GM04504 (cell line): ENCODE measurements around the gene C1orf210.

ENCODE experiments used
- DNase-seq: peaks from one replicate; pipeline ENCODE4 v3.0.0-alpha.2; 2012; ENCODE audit warnings: low read depth

Gene C1orf210

DNA sequence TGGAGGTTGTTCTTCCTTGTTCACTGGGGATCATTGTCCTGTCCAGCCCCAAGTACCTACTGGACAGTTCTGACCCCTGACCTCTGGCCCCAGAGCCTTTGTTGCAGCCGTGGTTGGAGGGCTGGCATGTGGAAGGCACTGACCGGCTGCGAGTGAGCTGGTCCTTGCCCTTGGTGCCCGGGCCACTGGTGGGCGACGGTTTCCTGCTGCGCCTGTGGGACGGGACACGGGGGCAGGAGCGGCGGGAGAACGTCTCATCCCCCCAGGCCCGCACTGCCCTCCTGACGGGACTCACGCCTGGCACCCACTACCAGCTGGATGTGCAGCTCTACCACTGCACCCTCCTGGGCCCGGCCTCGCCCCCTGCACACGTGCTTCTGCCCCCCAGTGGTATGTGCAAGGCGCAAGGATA is 26.8 kb upstream of the C1orf210 start:
- no peak for DNase-seq

DNA sequence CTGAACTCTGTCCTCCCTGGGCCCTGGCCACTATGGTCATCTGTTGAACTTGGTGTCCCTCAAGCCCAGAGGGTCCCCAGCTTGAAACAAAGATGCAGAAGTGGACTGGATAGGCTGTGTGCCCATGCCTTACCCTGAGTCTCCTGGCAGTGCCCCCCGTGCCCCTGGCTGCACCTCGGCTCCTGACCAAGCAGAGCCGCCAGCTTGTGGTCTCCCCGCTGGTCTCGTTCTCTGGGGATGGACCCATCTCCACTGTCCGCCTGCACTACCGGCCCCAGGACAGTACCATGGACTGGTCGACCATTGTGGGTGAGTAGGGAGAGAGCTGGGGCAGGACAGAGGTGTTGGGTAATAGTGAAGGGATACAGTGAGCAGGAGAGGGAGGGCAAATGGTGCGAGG is 26.1 kb upstream of the C1orf210 start:
- no peak for DNase-seq

DNA sequence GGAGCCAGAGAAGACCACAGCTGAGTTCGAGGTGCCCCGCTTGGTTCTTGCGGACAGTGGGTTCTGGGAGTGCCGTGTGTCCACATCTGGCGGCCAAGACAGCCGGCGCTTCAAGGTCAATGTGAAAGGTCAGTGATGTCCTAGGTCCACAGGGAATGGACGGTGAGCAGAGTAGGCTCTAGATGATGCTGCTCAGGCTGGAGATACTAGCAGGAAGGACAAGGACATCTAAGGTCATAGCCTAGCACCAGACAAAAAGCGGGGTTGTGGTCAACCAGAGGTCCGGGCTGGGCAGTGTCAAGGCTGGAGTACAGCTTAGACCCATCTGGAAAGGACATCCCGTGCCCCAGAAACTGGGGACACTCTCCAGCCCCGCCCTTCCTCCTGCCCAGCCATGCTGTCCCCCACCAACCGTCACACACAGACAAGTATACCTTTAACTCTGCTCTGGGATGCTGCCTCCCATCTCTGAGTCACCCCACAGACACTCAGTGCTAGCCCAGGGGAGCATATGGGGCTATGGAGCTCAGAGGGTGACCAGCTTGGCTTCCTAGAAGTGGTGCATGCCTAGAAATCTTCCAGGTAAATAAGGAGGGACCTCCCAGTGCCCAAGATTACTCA is 24.1 kb upstream of the C1orf210 start:
- DNase-seq = no peak

DNA sequence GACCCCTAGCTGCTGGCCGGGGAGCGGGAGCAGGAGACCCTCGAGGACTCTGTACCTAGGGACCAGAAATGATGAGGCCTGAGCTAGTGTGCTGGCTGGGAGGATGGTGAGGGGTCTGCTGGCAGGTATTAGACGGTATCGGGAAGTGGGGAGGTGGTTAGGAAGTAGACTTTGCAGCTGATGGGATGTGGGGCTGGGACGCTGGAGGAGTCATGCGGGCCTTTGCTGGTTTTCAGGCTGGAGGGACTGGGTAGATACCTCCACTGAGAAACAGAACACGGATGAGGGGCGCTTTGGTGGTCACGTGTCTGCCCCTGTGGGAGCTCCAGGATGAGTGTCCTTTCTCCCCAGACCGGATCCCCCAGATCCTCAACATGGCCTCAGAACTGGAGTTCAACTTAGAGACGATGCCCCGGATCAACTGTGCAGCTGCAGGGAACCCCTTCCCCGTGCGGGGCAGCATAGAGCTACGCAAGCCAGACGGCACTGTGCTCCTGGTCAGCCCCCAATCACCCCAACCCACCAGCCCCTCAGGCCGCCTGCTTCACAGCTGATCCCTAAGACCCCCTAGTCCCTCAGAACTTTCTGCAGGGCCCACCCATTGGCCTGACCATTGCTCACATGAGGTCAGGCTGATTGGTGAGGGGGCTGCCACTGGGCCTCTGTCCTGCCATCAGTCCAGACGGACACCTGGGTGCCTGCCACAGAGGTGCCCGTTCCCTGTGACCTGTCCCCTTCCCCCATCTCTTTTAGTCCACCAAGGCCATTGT is 23.4 kb upstream of the C1orf210 start:
- DNase-seq = no peak

DNA sequence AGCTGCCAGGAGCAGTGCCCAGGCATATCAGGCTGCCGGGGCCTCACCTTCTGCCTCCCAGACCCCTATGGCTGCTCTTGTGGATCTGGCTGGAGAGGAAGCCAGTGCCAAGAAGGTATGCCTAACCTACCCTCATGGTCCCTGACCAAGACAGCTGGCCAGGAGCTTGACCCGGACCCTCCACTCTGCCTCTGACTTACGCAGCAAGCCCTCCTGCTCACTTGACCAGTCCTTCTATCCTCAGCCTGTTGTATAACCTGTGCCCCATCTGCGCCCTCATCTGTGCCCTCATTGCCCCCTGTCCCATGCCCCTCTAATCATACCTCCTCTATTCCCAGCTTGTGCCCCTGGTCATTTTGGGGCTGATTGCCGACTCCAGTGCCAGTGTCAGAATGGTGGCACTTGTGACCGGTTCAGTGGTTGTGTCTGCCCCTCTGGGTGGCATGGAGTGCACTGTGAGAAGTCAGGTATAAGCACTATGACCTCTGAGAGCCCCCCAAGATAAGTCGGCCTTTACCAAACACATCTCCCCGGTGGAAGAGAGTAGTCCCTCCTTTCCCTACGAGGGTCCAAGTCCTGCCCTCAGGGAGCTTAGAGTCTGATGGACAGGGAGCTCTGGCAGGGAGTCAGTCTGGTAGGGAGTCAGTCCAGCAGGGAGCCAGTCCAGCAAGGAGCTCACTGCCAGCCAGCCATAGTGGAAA is 22.2 kb upstream of the C1orf210 start:
- no peak for DNase-seq

DNA sequence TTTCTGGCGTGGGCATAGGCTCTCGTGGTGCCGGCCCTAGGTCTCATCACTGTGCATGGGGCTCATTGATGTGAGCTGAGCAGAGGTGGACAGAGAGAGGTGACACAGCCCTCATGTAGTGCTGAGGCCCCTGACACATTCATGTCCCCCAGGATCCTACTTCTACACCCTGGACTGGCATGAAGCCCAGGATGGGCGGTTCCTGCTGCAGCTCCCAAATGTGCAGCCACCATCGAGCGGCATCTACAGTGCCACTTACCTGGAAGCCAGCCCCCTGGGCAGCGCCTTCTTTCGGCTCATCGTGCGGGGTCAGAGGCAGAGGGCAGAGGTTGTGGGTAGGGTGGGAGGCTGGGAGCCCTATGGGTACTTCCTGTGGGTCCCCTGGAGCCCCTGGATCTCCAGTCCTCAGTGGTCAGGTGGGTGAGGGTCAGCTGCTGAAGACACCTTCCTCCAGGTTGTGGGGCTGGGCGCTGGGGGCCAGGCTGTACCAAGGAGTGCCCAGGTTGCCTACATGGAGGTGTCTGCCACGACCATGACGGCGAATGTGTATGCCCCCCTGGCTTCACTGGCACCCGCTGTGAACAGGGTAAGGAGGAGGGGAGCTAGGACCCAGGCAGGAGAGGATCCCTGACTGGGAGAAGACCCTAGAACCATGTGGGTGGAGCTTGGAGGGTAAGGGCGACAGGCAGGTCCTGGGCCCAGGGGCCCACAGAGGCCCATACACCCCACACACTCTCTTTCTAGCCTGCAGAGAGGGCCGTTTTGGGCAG is 21.5 kb upstream of the C1orf210 start:
- no peak for DNase-seq

DNA sequence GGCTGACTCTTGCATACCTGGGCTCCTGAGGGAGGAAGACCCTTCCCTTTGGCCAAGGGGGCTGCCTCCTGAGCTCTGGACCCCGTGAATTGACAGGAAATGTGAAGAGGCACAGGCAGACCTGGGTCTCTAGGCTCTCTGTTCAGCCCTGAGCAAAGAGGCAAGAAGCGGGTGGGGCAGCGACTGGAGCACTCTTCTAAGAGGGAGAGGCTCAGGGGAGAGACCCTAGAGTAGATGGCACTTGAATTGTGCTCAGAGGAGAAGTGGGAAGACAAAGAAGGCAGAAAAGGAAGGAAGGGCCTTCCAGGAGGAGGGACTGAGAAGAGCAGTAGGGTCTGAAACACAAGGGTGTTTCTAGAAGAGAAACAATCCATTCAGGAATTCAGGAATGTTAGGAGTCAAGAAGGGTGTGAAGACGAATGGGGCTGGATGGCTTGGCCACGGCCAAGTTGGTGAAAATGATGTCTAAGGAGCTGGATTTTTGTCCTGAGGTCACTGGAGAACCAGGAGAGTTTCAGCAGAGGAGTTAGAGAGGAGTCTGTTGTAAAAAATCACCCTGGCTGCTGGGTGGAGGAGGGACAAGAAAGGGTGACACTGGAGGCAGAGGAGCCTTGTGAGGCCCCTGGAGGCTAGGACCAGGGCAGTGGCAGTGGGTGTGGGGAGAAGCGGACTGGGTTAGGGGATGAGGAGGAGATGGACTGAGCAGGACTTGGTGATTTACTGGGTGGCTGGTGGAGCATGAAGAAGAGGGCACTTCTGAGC is 20.7 kb upstream of the C1orf210 start:
- no peak for DNase-seq

DNA sequence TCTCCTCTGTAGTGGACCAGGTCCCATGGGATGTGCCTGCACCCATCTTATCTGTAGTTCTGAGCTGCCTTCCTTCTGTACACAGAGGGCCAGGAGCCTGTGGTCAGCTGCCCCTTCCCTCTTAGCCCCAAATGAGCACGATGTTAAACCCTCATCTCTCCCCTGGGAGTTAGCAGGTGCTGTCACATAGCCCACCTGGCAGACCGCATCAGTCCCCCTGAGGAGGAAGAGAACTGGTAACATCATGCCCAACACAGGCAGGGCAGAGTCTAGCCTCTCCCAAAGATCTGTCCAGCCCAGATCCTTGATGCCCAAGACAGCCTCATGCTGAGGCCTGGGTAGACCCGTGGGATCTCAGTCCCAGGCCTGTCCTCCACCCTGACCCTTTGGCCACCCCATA is 20.1 kb upstream of the C1orf210 start:
- DNase-seq = no peak

DNA sequence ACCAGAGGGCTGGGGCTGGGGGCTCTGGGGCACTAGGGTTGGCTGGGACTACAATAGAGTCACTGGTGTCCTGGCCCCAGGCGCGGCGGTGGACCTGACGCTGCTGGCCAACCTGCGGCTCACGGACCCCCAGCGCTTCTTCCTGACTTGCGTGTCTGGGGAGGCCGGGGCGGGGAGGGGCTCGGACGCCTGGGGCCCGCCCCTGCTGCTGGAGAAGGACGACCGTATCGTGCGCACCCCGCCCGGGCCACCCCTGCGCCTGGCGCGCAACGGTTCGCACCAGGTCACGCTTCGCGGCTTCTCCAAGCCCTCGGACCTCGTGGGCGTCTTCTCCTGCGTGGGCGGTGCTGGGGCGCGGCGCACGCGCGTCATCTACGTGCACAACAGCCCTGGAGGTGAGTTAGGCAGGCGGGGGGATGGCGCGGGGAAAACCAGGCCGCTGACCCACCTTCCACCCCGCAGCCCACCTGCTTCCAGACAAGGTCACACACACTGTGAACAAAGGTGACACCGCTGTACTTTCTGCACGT is 19.5 kb upstream of the C1orf210 start:
- DNase-seq = no peak

DNA sequence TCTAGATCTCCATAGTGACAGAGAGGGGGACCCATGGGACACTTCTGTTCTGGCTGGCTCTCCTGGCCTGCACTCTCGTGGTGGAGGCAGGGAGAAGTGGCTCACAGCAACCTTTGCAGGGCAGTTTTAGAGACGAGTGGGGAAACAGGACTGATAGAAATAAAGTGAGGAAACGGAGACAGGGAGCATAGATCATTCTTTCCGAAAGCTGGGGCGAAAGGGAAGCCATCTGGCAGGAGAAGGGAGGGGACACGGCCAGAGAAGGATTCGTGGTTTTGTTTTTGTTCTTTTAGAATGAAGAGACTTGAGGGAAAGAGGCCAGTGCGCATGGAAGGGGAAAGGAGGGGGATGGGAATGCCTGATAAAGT is 18.9 kb upstream of the C1orf210 start:
- DNase-seq = no peak

DNA sequence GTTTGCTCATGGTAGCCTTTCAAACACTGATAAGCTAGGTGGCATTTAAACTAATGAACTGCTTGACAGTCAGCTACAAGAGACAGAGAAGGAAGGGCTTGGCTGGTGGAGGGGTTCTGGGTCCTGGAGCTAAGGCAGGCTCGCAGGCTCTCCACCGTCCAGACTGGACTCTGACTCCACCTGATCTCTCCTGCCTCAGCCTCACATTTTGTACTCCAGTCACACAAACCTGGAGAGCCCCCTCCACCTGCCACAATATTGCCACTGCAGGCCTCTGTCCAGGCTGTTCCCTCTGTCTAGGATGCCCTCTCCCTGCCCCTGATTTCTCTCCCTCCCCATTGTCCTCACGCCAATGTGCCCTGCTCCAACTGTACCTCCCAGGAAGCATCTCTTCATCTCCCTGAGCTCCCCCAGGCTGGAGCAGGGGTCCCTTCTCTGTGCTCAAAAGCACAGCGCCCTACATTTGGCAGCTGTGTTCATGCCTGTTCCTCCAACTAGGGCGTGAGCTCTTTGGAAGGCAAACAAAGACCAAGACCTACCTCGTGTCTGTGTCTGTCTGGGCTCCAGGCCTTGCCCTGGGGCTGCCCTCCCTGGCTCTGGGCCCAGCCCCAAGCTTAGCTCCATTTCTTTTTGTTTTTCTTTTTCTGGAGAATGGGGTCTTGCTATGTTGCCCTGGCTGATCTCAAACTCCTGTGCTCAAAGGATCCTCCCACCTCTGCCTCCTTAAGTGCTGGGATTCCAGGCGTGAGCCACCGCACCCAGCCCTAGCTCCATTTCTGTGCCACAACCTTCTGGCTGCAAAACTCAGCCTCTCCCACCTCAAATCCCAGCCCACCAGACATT is 18.3 kb upstream of the C1orf210 start:
- DNase-seq = no peak

DNA sequence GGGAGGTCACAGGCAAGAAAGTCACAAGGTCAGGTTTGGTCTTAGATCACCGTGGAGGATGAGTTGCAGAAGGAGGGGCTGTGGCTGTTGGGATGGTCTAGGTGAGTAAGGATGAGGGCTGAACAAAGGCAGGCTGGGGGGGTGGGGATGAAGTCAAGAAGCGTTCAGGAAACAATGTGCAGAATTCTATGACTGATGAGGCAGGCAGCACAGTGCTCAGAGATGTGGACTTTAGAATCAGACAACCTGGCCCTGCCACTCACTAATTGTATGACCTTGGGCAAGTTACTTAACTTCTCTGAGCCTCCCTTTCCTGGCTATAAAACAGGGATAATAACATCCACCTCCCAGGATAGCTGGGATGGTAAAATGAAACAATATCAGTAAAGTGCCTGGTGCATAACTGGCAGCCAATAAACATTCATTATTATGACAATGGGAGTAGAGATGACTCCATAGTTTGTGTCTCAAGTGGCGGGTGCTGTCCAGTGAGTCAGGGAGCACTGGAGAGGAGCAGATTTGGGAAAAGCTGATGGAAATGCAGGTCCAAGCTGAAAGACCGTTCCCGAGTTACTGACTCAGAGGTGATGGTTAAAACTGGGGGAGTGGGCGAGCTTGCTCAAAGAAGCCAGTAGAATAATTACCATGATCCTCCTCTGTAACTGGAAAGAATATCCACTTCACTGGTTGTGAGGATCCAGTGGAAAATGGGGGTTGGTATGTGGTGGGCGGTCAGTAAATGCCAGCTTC is 17.5 kb upstream of the C1orf210 start:
- no peak for DNase-seq

DNA sequence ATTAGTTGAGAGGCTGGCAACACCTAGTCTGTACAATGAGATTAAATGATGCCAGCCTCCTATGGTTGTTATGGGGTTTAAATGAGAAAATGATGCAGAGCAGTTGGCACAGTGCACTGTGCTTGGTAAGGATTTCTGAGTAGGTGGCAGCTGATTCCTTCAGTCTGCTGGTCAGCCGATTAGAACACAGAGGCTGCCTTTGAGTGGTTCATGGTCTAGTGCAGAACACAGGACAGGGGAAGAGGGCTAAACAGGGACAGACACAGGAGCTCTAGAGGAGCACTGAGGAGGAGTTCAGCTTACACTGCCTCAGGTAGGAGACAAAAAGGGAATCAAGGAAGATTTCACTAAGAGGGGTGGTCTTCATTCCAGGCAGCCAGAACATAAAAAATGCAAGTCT is 16.8 kb upstream of the C1orf210 start:
- no peak for DNase-seq

DNA sequence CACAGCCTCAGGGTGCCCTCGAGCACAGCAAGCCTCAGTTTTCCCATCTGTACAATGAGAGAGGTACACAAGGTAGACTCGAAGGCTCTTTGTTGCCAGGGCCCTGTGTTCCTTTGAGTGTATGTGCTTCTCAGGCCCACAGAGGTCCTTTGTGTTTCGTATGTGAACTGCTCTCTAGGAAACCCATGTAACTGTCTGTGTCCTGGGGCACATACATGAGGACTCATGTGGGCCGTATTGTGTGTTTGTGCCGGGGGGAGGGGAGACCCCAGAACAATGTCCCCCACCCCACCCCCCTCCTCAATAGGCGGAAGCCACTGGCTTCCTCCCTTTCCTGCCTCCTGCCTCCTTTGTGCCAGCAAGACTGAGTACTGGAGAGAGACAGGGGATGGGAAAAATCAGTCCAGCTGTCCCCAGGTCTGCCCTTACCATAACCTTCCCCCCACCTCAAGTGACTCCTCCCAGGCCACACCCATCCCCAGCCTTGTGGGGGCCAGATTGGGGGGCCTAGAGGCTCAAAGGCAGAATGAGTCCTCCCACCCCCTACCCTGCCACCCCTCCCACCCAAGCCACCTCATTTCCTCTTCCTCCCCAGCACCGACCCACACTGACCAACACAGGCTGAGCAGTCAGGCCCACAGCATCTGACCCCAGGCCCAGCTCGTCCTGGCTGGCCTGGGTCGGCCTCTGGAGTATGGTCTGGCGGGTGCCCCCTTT is 15.2 kb upstream of the C1orf210 start, which contains the start of gene TIE1:
TSS of gene TIE1 (plus strand) at position 605 of the 717 bp plus-strand sequence. CDS start at position 695, 90 bp downstream.
- DNase-seq = no peak

DNA sequence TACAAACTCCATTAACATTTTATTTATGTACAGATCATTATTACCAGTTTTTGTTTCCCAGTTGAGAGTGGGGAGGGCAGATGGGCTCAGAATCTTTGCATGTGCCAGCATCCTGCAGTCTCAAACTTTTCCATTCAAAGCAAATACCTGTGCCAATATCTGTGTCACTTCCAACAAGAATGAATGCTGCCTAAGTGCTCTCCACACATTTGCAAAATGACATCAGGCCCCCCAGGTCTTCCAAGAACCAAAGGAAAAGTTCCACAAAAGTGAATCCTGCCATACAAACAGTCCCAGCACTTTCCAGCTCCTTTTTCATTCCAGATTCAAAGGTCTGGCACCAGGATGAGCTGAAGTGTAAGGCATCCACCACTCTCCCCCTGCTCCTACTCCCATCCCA is 13.7 kb upstream of the C1orf210 start:
- DNase-seq = no peak

DNA sequence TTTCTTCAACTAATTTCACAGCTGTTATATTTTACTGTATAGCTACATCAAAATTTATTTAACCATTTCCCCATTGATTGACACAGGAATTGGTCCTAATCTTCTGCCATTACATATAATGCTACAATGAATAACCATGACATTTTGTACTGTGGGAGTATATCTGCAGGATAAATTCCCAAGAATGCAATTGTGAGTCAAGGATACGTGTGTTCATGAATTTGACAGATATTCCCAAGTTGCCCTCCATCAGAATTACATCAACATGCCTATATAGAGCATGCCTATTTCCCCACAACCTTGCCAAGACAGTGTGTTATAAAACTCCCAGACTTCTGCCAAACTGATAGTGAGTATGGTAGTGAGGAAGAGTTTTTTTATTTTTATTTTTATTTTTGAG is 12.7 kb upstream of the C1orf210 start:
- DNase-seq = no peak

DNA sequence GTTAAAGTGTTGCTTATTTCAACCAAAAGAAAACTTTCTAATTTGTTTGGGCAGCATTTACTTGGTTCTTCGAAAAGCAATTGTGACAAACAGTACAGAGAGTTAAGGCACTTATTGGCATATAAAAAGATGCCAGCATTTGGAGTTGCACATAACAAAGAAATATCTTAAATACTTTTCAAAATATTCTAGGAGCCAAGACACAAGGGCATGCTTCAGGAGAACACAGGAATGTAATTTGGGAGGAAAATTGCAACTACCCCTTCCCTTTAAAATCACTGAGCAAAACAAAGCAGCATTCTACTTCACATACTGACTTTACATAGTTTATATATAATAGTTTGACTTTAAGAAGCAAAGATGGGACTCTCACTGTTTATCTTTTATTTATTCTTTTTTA is 10.8 kb upstream of the C1orf210 start:
- DNase-seq = no peak

DNA sequence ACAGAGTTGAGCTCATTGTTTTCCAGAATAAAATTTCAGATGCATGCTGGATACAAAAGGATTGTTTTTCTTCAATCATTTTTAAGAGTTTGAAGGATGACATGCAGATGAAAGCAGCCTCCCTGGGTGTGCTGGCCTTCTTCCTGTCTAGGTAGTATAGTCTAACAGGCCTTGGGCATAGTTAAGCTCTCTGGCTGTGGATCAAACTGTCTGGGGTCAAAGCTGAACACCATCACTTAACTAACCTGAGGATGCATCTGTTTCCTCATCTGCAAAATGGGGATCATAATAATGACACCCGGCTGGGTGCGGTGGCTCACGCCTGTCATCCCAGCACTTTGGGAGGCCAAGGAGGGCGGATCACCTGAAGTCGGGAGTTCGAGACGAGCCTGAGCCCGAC is 9.4 kb upstream of the C1orf210 start:
- no peak for DNase-seq
